Right renal cortex interstitium (tissue), 3 donors: ENCODE measurements around the gene SASH3. TPM values are rescaled to one million over a fixed set of nuclear protein-coding genes. Genes with fewer than 3 reads are reported as not detected.
"Not testable (repeated sequence)": the region's sequence is repeated elsewhere in the genome, so short reads cannot be mapped to it uniquely, and the experiment has no call there.

Experiments
- DNase-seq, 3 donors: peaks; one replicate each; pipeline ENCODE4 v3.0.0-alpha.2; 2013; ENCODE audit warnings: low read depth in 3 of 3, low spot score in 2 of 3
- polyA plus RNA-seq, 3 donors: library from polyadenylated mRNA; unstranded; fragments of 120-200 nt; gene quantifications; one replicate each; pipeline ENCODE4 v1.2.1, GENCODE V29; 2013; ENCODE audit not compliant: insufficient read length in 3 of 3

SASH3 gene
- polyA plus RNA-seq = 1 to 10 TPM; 1.7 to 2.0 (median 2.0) TPM

GRCh38 chrX:129779747-129780146 lies at the start of gene SASH3:
TSS of gene SASH3 (plus strand) at chrX:129779949. CDS start at chrX:129780098, 149 bp downstream.
- DNase-seq = no peak

GRCh38 chrX:129731228-129731627 lies 48.5 kb upstream of the SASH3 start:
- DNase-seq = no peak

- DNase-seq = no peak
These were observed 46.9 kb upstream of the SASH3 start for GRCh38 chrX:129732857-129733256.

DNA sequence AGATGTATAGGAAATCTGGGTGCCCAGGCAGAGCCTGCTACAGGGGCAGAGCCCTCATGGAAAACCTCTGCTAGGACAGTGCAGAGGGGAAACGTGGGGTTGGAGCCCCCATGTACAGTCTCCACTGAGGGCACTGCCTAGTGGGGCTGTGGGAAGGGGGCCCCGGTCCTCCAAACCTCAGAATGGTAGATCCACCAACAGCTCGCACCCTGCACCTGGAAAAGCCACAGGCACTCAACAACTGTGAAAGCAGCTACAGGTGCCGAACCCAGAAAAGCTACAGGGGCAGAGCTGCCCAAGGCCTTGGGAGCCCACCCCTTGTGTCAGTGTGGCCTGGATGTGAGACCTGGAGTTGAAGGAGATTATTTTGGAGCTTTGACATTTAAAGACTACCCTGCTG lies 46.4 kb upstream of the SASH3 start:
- DNase-seq = no peak

DNA sequence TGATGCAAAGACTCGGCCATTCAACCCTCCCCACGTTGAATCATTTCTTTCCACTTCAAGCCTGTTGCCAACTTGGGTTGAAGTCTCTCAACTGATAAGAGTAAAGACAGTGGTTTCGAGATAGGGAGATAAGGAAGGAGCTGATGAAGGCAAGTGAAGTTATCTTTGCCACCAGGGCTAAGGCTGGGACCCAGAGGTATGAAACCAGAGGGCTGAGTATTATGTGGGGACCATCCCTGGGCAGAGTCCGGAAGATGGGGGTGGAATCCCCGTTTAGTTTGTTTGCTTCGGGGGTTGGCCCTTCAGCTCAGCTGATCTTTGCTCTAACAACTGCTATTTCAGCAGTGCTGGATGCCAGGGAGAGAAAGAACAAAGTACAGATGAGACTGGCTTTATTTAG lies 43.3 kb upstream of the SASH3 start:
- DNase-seq = no peak

GRCh38 chrX:129737916-129738315 lies 41.8 kb upstream of the SASH3 start:
- DNase-seq = no peak

- DNase-seq = peak in 2 of 3 donors; percentile 21 to 38
These were observed 41.1 kb upstream of the SASH3 start, which contains the start of gene XPNPEP2 for GRCh38 chrX:129738466-129739308. TSS of gene XPNPEP2 (plus strand) at chrX:129738979. CDS start at chrX:129739214, 235 bp downstream.

DNA sequence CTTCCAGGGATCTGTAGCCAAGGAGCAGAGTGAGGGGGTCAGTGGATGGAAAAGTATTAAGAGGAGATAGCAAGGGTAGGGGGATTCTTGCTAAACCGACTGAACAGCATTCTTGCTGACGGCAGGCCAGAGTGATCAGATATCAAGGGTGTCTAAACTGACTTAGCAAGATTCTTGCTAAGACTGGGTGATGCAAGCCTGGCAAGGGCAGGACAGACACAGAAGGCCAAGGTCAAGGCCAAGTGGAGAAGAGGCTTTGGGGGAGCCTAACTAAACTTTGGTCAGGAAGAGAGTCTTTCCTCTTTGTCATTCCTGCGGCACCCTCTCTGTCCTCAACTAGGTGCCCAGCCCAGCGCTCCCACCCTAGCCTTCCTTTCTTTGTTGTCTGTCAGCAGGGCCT lies 40.2 kb upstream of the SASH3 start:
- DNase-seq = no peak

GRCh38 chrX:129741880-129742758 lies 37.6 kb upstream of the SASH3 start:
- no peak for DNase-seq

DNA sequence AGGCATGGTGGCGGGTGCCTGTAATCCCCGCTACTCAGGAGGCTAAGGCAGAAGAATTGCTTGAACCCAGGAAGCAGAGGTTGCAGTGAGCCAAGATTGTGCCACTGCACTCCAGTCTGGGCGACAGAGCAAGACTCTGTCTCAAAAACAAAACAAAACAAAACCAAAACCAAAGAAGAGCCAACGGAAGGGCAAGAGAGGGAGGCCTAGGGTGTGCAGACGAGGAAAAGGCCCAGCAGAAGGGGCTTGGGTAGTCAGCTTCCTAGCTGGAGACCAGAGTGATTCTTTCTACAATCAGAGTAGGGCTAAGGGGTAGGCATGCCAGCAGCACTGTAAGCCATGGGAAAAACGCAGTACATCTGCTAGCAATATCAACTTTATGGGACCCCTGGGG lies 37.0 kb upstream of the SASH3 start:
- DNase-seq = not testable (repeated sequence)

GRCh38 chrX:129743821-129744220 lies 35.9 kb upstream of the SASH3 start:
- no peak for DNase-seq

DNA sequence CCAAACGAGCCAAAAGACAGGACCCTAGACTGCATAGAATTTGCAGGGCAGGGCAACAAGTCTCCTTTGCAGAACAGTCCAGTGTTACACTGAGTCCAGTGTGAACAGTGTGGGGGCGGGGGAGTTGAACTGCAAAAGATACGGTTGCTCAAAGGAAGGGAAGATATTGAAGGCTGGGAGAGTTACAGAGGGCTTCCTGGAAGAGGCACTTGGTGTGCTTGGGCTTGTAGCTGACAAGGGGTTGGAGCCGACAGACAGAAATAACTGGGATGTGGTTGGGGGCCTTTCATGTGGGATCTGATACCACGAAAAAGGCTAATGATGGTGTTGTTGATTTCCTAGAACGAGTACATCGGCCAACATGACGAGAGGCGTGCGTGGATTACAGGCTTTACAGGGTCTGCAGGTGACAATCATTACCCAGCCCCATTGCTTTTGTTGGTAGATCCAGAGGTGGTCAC lies 34.9 kb upstream of the SASH3 start:
- no peak for DNase-seq

- DNase-seq = no peak
These were observed 32.9 kb upstream of the SASH3 start for GRCh38 chrX:129746557-129747470.

- DNase-seq = no peak
These were observed 32.2 kb upstream of the SASH3 start for GRCh38 chrX:129747533-129747932.

DNA sequence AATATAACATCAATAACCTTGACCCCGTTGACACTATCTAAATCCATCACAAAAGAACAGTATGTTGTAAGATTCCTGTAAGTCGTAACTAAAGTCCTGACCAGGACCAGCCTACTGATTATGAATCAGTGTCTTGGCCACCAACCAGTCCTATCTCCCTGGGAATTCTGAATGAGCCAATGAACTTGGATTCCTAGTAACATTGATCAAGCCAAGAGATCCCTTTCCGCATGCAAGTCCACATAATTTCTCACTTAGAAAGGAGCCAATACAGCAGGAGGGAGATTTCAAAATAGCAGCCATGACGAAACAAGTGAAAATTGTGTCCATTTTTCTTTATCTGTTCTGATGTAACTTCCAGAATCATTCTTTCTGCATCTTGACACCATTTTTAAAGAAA lies 31.4 kb upstream of the SASH3 start:
- no peak for DNase-seq

- DNase-seq = no peak
These were observed 30.7 kb upstream of the SASH3 start for GRCh38 chrX:129749069-129749468.

DNA sequence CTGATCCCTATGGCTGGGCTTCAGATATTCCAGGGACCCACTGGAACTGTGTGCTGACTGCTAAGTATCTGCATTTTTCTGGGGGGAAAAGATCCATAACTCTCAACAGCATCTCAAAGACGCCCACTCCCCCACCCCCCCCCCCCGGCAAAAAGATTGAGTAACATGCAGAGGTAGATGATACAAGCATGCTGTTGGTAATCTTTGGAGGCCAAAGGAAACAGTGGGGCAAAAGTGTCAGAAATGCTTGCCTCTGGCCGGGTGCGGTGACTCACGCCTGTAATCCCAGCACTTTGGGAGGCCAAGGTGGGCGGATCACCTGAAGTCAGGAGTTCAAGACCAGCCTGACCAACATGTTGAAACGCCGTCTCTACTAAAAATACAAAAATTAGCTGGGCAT lies 28.8 kb upstream of the SASH3 start:
- no peak for DNase-seq

- DNase-seq = no peak
These were observed 25.4 kb upstream of the SASH3 start for GRCh38 chrX:129754056-129755024.
